ENCODE measurements around the gene TRMT44. TPM values are rescaled to one million over a fixed set of nuclear protein-coding genes. Genes with fewer than 3 reads are reported as not detected.

TRMT44 gene
- total RNA-seq, 1 experiment from 2014 or later = 24.4 TPM

- POLR2A ChIA-PET = no interaction called here
- H3K36me3 Mint-ChIP-seq (ENCODE audit: insufficient read depth, unreplicated experiment) = no peaks in the 10 kb centered on the region
- no peak for DNase-seq (ENCODE audit: unreplicated experiment)
- no peaks in the 10 kb centered on the region for H3K9me3 Mint-ChIP-seq (ENCODE audit: unreplicated experiment)
- H3K27ac Mint-ChIP-seq (ENCODE audit: low read depth, unreplicated experiment) = no peak overlapping the region
- H3K4me1 Mint-ChIP-seq (ENCODE audit: insufficient read depth, unreplicated experiment) = no peaks in the 10 kb centered on the region
- no TSS peak for BruUV-seq (replicated peaks)
- H3K27me3 Mint-ChIP-seq (ENCODE audit: insufficient read depth, unreplicated experiment) = no peaks in the 10 kb centered on the region
- CTCF ChIA-PET = interaction anchor here (0.7 to 1.0 kb wide), 3 partner anchors 22 to 180 kb away, joined by 3 read pairs; no protein-coding TSS in a partner anchor
- no peak for TF ChIP-seq CTCF (IDR thresholded peaks at IDR 0.05; ENCODE audit: unreplicated experiment)
- H3K4me3 Mint-ChIP-seq (ENCODE audit: unreplicated experiment) = no peak overlapping the region
- intact Hi-C loops (cut with micrococcal nuclease) = no loop called here
Measured at GRCh38 chr4:8494218-8494617, 53.6 kb downstream of the TRMT44 start.

DNA sequence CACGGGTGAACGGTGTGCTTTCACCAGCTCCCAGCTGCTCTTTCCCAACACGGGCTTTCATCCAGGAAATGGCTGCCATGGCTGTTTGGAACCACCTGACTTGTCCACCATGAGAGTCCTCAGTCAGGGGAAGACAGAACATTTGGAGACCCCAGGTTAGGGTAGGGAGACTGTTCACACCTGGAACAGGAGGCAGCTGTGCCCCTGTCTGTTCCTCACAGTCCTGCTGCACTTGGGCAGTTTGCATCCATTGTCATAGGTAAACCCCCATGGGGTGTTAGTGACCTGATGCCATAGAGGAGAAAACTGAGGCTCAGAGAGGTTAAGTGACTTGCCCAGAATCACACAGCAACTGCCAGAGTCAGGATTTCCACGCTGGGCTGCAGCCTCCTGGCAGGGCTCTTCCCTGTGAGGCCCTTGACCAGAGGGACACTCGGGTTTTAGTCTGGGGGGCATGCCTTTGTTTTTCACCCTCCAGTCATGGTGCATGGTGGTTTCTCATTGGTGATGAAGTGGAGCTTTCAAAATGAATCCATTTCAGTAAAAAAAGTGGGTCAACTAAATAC is 54.5 kb downstream of the TRMT44 start:
- intact Hi-C loops (cut with micrococcal nuclease) = no loop called here
- Mint-ChIP-seq H3K4me1 (ENCODE audit: insufficient read depth, unreplicated experiment) (no peaks in the 10 kb centered on the region), H3K27ac (ENCODE audit: low read depth, unreplicated experiment) (no peak overlapping the region), H3K27me3 (ENCODE audit: insufficient read depth, unreplicated experiment) (no peaks in the 10 kb centered on the region), H3K4me3 (ENCODE audit: unreplicated experiment) (no peak overlapping the region), H3K9me3 (ENCODE audit: unreplicated experiment) (no peaks in the 10 kb centered on the region), H3K36me3 (ENCODE audit: insufficient read depth, unreplicated experiment) (no peaks in the 10 kb centered on the region)
- ChIA-PET CTCF (interaction anchor here (0.6 to 1.0 kb wide), 4 partner anchors 10 to 225 kb away, joined by 3 to 4 read pairs (median 3); no protein-coding TSS in a partner anchor), POLR2A (interaction anchor here (0.6 kb wide), 1 partner anchor 1197 kb away, joined by 4 read pairs; no protein-coding TSS in a partner anchor)
- TF ChIP-seq CTCF (IDR thresholded peaks at IDR 0.05; ENCODE audit: unreplicated experiment) = no peak
- no TSS peak for BruUV-seq (replicated peaks)
- DNase-seq (ENCODE audit: unreplicated experiment) = no peak

DNA sequence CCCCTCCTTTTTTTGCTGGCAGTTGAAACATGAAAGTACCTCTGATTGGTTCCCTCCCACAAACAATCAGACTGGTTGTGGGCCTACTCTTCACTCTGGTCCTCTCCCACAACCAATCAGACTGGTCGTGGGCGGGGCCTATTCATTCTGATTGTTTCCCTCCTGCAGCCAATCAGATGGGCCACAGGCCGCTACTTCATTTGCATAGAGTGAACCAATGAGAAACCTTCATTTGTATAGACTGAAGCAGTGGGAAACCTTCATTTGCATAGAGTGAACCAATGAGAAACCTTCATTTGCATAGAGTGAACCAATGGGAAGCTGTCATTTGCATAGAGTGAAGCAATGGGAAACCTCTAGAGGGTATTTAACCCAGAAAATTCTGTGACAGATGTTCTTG is 55.2 kb downstream of the TRMT44 start:
- TF ChIP-seq CTCF (IDR thresholded peaks at IDR 0.05; ENCODE audit: unreplicated experiment) = no peak
- H3K27ac Mint-ChIP-seq (ENCODE audit: low read depth, unreplicated experiment) = no peak overlapping the region
- POLR2A ChIA-PET = interaction anchor here (0.6 kb wide), 1 partner anchor 1196 kb away, joined by 4 read pairs; no protein-coding TSS in a partner anchor
- CTCF ChIA-PET = interaction anchor here (0.6 to 0.7 kb wide), 2 partner anchors 9 to 224 kb away, joined by 3 to 4 read pairs; no protein-coding TSS in a partner anchor
- H3K4me1 Mint-ChIP-seq (ENCODE audit: insufficient read depth, unreplicated experiment) = no peaks in the 10 kb centered on the region
- H3K9me3 Mint-ChIP-seq (ENCODE audit: unreplicated experiment) = no peaks in the 10 kb centered on the region
- BruUV-seq (replicated peaks) = no TSS peak
- no peaks in the 10 kb centered on the region for H3K36me3 Mint-ChIP-seq (ENCODE audit: insufficient read depth, unreplicated experiment)
- H3K4me3 Mint-ChIP-seq (ENCODE audit: unreplicated experiment) = no peak overlapping the region
- intact Hi-C loops (cut with micrococcal nuclease) = no loop called here
- DNase-seq (ENCODE audit: unreplicated experiment) = no peak
- no peaks in the 10 kb centered on the region for H3K27me3 Mint-ChIP-seq (ENCODE audit: insufficient read depth, unreplicated experiment)

GRCh38 chr4:8497762-8498161 is 57.2 kb downstream of the TRMT44 start:
- no peak overlapping the region for H3K27ac Mint-ChIP-seq (ENCODE audit: low read depth, unreplicated experiment)
- no peak for TF ChIP-seq CTCF (IDR thresholded peaks at IDR 0.05; ENCODE audit: unreplicated experiment)
- no peaks in the 10 kb centered on the region for H3K4me1 Mint-ChIP-seq (ENCODE audit: insufficient read depth, unreplicated experiment)
- no TSS peak for BruUV-seq (replicated peaks)
- no peaks in the 10 kb centered on the region for H3K9me3 Mint-ChIP-seq (ENCODE audit: unreplicated experiment)
- no peaks in the 10 kb centered on the region for H3K36me3 Mint-ChIP-seq (ENCODE audit: insufficient read depth, unreplicated experiment)
- DNase-seq (ENCODE audit: unreplicated experiment) = no peak
- ChIA-PET POLR2A (no interaction called here), CTCF (no interaction called here)
- intact Hi-C loops (cut with micrococcal nuclease) = no loop called here
- H3K27me3 Mint-ChIP-seq (ENCODE audit: insufficient read depth, unreplicated experiment) = no peaks in the 10 kb centered on the region
- H3K4me3 Mint-ChIP-seq (ENCODE audit: unreplicated experiment) = no peak overlapping the region

Data from MCF 10A (cell line).